PFSK-1 (cell line): ENCODE measurements around the gene GPC6.

Experiments
- POLR2AphosphoS5 ChIP-seq: IDR thresholded peaks from 2 replicates; pipeline ENCODE4 v1.6.1; 2012; ENCODE audit warnings: low read depth, mild to moderate bottlenecking, control low read depth, low read length, moderate library complexity
- TAF1 ChIP-seq: IDR thresholded peaks from 2 replicates; pipeline ENCODE4 v1.6.1; 2012; ENCODE audit warnings: low read length, control low read depth, borderline replicate concordance; ENCODE audit not compliant: insufficient read depth
- TF ChIP-seq, protein P1 (sequence below), 2 experiments: IDR thresholded peaks; 2 replicates each; pipeline versions ENCODE4 v1.6.1 to v1.8.0; 2011 to 2012; ENCODE audit warnings: low read depth in 2 of 2, low read length in 2 of 2, control low read depth in 1 of 2, inconsistent platforms in 1 of 2, mild to moderate bottlenecking in 1 of 2, moderate library complexity in 1 of 2; ENCODE audit not compliant: insufficient read depth in 1 of 2

DNA sequence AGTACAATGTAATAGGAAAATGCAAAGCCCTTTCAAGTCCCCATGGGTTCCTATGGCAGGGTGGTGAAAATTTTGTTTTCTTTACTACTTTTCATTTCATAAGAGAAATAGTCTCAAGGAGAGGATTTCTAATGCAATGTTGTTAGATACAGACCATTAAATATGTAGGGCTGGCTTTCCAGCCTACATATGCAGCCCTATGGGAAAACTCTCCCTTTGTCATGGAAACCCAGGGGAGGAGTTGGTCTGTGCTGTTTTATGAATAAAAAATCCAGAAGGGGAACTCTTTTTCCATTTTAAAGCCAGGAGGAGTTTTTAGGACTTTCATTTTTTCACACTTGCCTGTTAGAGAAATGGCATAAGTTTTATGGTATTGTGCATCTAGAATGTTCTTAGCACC is 1133.3 kb downstream of the GPC6 start:
- no peak for TF ChIP-seq POLR2AphosphoS5
- TF ChIP-seq TAF1: no peak
- TF ChIP-seq, protein P1, sequence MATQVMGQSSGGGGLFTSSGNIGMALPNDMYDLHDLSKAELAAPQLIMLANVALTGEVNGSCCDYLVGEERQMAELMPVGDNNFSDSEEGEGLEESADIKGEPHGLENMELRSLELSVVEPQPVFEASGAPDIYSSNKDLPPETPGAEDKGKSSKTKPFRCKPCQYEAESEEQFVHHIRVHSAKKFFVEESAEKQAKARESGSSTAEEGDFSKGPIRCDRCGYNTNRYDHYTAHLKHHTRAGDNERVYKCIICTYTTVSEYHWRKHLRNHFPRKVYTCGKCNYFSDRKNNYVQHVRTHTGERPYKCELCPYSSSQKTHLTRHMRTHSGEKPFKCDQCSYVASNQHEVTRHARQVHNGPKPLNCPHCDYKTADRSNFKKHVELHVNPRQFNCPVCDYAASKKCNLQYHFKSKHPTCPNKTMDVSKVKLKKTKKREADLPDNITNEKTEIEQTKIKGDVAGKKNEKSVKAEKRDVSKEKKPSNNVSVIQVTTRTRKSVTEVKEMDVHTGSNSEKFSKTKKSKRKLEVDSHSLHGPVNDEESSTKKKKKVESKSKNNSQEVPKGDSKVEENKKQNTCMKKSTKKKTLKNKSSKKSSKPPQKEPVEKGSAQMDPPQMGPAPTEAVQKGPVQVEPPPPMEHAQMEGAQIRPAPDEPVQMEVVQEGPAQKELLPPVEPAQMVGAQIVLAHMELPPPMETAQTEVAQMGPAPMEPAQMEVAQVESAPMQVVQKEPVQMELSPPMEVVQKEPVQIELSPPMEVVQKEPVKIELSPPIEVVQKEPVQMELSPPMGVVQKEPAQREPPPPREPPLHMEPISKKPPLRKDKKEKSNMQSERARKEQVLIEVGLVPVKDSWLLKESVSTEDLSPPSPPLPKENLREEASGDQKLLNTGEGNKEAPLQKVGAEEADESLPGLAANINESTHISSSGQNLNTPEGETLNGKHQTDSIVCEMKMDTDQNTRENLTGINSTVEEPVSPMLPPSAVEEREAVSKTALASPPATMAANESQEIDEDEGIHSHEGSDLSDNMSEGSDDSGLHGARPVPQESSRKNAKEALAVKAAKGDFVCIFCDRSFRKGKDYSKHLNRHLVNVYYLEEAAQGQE (IDR thresholded peaks at IDR 0.05; ENCODE audit: insufficient read depth in 1 of 2, low read depth in 2 of 2, low read length in 2 of 2): no peak
